ENCODE results near the gene PRAF2. TPM values are rescaled to one million over a fixed set of nuclear protein-coding genes. Genes with fewer than 3 reads are reported as not detected.
A peak's percentile ranks its signal among the peaks of the same experiment; 100 is the strongest.

Gene PRAF2
- 7.1 and 19.3 TPM in 2 replicates for total RNA-seq (2011; cell fraction: chromatin; rRNA removed; ENCODE audit: low replicate concordance)
- 10.7 and 13.4 TPM in 2 replicates for total RNA-seq (2011; cell fraction: nucleolus; rRNA removed)
- total RNA-seq (2011; cell fraction: nucleoplasm; rRNA removed), result 11.1 and 15.0 TPM in 2 replicates
- total RNA-seq (2014; rRNA removed), result 2.0 and 2.4 TPM in 2 replicates
- 0.55 and 0.64 TPM in 2 replicates for total RNA-seq (2014; rRNA removed; fragmentation: Illumina TruSeq; extraction: Trizol)
- 0.75 and 1.2 TPM in 2 replicates for total RNA-seq (2015; rRNA removed; fragmentation: Illumina TruSeq; extraction: Trizol)
- total RNA-seq (2021), result 2.8 and 3.8 TPM in 2 replicates
- polyA plus RNA-seq (2011; rRNA removed), result 2.5 and 5.3 TPM in 2 replicates
- 2.9 and 4.7 TPM in 2 replicates for polyA plus RNA-seq (2011; cell fraction: cytosol; rRNA removed)
- polyA plus RNA-seq (2011; cell fraction: nucleus; rRNA removed), result 23.9 and 40.4 TPM in 2 replicates
- polyA plus RNA-seq (2012), result 2.3 and 14.7 TPM in 2 replicates
- 3.6 and 3.7 TPM in 2 replicates for polyA plus RNA-seq (2014; fragmentation: Illumina TruSeq; extraction: Trizol)
- polyA plus RNA-seq (2014; fragmentation: Nextera tagmentation; extraction: Ambion mirVana), result under 1 TPM; 0.24 to 0.29 TPM
- 3.8 and 5.7 TPM in 2 replicates for polyA plus RNA-seq (2014; rRNA removed)
- 0.63 and 0.72 TPM in 2 replicates for polyA minus RNA-seq (2011; rRNA and poly(A)+ RNA removed)
- 0.67 and 1.4 TPM in 2 replicates for polyA minus RNA-seq (2011; cell fraction: cytosol; rRNA and poly(A)+ RNA removed)
- 3.9 and 4.9 TPM in 2 replicates for polyA minus RNA-seq (2011; cell fraction: nucleus; rRNA and poly(A)+ RNA removed)
- percentile 51 among the genes with signal in this experiment for Bru-seq, nascent RNA
- BruChase-seq, experiment 1, labeled RNA remaining after a 2-hour chase, result percentile 49 among the genes with signal in this experiment
- percentile 46 among the genes with signal in this experiment for BruChase-seq, experiment 2, labeled RNA remaining after a 6-hour chase
- long read RNA-seq, experiment 1, partial matches to known transcripts, result 0 of 1 reads
- long read RNA-seq, experiment 1, other reads (novel, unspliced or antisense), result 1 of 1 reads
- long read RNA-seq, experiment 2, partial matches to known transcripts, result 0 of 1 reads
- long read RNA-seq, experiment 2, other reads (novel, unspliced or antisense), result 1 of 1 reads
- long read RNA-seq, experiment 3, result 0 reads

- Histone ChIP-seq H3K4me3 (no peak within 1 kb of the TSS), H3K79me2 (ENCODE audit: control insufficient read depth, insufficient read depth, low read length) (peaks cover 6% of the 10 kb centered on the region; the same call in 2 of the 3 replicates), H3K9me3 (replicated peaks; ENCODE audit: control insufficient read depth, insufficient read depth, low read depth, low read length) (no peaks in the 10 kb centered on the region), H3K27ac (ENCODE audit: extremely low read depth, low read depth, low read length) (no peak within 1 kb of the TSS), H3K9me1 (ENCODE audit: control insufficient read depth, insufficient read depth, low read length) (no peaks in the 10 kb centered on the region), H3K4me1 (replicated peaks in 1 of 2; ENCODE audit: control insufficient read depth in 2 of 2, insufficient read depth in 2 of 2, low read length in 2 of 2) (peaks cover 3 to 34% of the 10 kb centered on the region in 2 experiments; a peak in 4 of 5 replicates), H3K27me3 (ENCODE audit: control insufficient read depth in 2 of 2, insufficient read depth in 2 of 2, low read length in 2 of 2) (no peaks in the 10 kb centered on the region), H4K20me1 (replicated peaks; ENCODE audit: control insufficient read depth, insufficient read depth, low read length) (no peaks in the 10 kb centered on the region), H2AFZ (ENCODE audit: low read depth, low read length) (no peak within 1 kb of the TSS), H3K4me2 (ENCODE audit: insufficient read depth, low read length) (no peak within 1 kb of the TSS), H3K36me3 (ENCODE audit: control insufficient read depth, insufficient read depth, low read length) (peaks cover 29% of the 10 kb centered on the region; the same call in 2 of the 3 replicates), H3K9ac (ENCODE audit: insufficient read depth in 1 of 2, low read depth in 2 of 2, low read length in 2 of 2) (no peak within 1 kb of the TSS; a peak in 1 of 4 replicates)
- ATAC-seq, result peak; percentile 6; the same call in 2 of the 3 replicates
- WGBS (ENCODE audit: insufficient coverage, low coverage, missing lambda C conversion rate), result 93% methylated on average over 20 of the region's 61 CpGs
- no TSS peak for BruUV-seq (replicated peaks)
- no peak for DNase-seq (ENCODE audit: extremely low read depth in 1 of 4, low spot score in 3 of 4)
- in situ Hi-C loops (cut with MboI), result no loop called here
- ChIA-PET CTCF (ENCODE audit: low intra/inter-chr PET ratio) (no interaction called here), POLR2A (no interaction called here)
- no peak for FAIRE-seq
- intact Hi-C loops (cut with micrococcal nuclease), result no loop called here
- peak; percentile 66 for TF ChIP-seq RBFOX2 (IDR thresholded peaks at IDR 0.05; ENCODE audit: low read depth, low read length)
- TF ChIP-seq ATF4 (CRISPR knock-in tag; IDR thresholded peaks at IDR 0.05), result no peak
- TF ChIP-seq HLTF (IDR thresholded peaks at IDR 0.05), result no peak
- no peak for TF ChIP-seq DNMT1 (IDR thresholded peaks at IDR 0.05)
- no peak for TF ChIP-seq BDP1 (IDR thresholded peaks at IDR 0.05; ENCODE audit: insufficient read depth, insufficient read length)
- no peak for TF ChIP-seq XRCC3 (IDR thresholded peaks at IDR 0.05)
- no peak for TF ChIP-seq ZBTB7A (IDR thresholded peaks at IDR 0.05; ENCODE audit: borderline replicate concordance, control insufficient read depth, low read depth, low read length)
- no peak for TF ChIP-seq SREBF2 (CRISPR knock-in tag; IDR thresholded peaks at IDR 0.05)
- no peak for TF ChIP-seq MLX (CRISPR knock-in tag; conservative IDR thresholded peaks at IDR 0.05)
- peak; percentile 65 for TF ChIP-seq POLR2G (IDR thresholded peaks at IDR 0.05; ENCODE audit: low read depth, low read length)
- TF ChIP-seq RCOR1 (IDR thresholded peaks at IDR 0.05; ENCODE audit: borderline replicate concordance in 1 of 2, low read depth in 2 of 2, low read length in 2 of 2), result no peak
- TF ChIP-seq CBX3 (IDR thresholded peaks at IDR 0.05; ENCODE audit: borderline replicate concordance in 1 of 2, low read length in 2 of 2), result no peak
- no peak for TF ChIP-seq DDX20 (tag; IDR thresholded peaks at IDR 0.05; ENCODE audit: low read depth)
- no peak for TF ChIP-seq TGIF2 (CRISPR knock-in tag; IDR thresholded peaks at IDR 0.05)
- TF ChIP-seq CTBP1 (IDR thresholded peaks at IDR 0.05; ENCODE audit: borderline replicate concordance), result no peak
- no peak for TF ChIP-seq SPI1 (IDR thresholded peaks at IDR 0.05; ENCODE audit: borderline replicate concordance, low read depth, low read length)
Observed at GRCh38 chrX:49073601-49074575, at the start of gene PRAF2. Gene PRAF2 (minus strand): TSS chrX:49074002. CDS start chrX:49073987, 15 bp downstream.
